Left forelimb (tissue), 1 donor: Measurements from ENCODE around the gene ADCY7.
"Not testable (repeated sequence)": the region's sequence is repeated elsewhere in the genome, so short reads cannot be mapped to it uniquely, and the experiment has no call there.

Experiments
- DNase-seq: peaks from one replicate; pipeline ENCODE4 v3.0.0-alpha.2; 2018; ENCODE audit warnings: low spot score

ADCY7 gene

DNA sequence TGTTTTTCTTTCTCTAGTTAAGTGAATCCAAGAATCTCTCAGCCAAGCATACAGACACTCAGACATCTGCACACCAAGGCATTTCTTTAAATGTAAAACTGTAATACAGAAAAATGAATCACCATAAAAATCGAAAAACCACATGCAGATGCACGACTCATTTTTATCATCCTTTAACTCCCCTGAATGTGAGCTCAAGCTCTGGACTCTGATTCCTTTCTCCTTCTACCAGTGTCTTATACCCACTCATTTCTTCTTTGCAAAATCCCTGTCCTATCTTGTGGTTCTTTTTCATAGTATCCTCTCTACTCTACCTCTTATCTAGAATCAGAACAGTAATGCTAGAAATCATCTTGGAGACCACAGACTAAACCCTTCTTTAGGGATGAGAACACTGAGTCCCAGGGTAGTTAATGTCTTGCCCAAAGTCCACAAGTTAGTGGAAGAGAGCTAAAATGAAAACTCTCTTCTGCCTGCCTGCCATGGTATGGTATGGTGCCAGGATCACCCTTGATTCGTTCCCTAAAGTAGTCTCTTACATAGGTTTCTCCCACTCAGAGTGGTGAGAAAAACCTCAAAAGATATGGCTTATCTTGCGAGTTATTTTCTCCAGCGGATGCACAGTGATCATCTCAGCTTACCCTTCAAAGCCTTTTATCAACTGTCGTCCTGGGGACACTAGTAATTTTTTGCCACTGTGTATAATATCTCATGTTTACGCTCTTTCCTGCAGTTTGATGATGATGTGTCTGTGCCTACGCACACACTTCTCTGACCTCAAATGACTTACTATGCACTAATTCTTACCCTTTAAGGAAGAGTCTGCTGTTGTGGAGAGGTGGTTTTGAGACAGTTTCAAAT, 72.2 kb downstream of the ADCY7 start:
- no peak for DNase-seq

DNA sequence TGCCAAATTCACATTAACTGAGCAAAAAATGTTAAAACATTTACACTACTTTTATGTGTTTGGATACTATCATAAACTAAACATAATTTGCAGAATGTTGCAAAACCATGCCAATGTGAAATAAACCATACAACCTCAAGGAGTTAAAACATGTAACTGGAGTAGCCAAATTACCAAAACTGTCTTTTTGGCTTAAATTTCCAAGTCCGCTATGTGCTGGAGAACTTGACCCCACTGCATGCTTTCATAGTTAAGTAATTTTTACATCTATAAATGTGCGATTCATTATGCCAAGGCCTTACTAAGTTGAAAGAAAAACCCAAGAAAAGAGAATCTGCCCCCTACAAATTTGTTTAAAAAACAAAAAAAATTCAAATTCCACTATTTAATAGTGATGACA, 74.2 kb downstream of the ADCY7 start:
- DNase-seq, result no peak

DNA sequence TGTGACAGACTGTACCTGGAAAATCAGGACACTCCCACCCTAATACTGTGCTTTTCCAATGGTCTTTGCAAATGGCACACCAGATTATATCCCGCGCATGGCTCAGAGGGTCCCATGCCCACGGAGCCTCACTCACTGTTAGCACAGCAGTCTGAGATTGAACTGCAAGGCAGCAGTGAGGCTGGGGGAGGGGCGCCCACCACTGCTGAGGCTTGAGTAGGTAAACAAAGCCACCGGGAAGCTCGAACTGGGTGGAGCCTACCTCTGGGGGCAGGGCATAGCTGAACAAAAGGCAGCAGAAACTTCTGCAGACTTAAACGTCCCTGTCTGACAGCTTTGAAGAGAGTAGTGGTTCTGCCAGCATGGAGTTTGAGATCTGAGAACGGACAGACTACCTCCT, 77.2 kb downstream of the ADCY7 start:
- not testable (repeated sequence) for DNase-seq

DNA sequence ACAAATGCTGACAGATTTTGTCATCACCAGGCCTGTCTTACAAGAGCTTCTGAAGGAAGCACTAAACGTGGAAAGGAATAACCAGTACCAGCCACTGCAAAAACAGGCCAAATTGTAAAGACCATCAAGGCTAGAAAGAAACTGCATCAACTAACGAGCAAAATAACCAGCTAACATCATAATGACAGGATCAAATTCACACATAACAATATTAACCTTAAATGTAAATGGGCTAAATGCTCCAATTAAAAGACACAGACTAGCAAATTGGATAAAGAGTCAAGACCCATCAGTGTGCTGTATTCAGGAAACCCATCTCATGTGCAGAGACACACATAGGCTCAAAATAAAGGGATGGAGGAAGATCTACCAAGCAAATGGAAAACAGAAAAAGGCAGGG, 78.9 kb downstream of the ADCY7 start:
- DNase-seq, result not testable (repeated sequence)

DNA sequence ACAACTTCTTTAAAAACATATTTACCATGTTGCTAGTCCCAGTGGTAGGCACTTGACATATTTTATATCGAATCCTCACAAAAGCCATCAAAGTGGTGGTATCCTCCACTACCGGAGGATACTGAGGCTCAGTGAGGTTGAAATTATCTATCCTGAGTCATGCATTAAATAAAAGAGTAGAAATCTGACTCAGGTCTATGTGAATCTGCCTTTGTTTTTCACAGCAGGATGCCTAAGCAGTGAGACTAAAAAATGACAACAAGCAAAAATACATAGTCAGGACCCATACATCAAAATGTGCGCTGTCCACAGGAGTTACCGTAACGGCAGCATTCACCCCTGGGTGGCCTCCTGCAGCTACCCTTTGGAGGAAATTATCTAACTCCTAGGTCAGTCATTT, 84.8 kb downstream of the ADCY7 start:
- DNase-seq, result no peak

DNA sequence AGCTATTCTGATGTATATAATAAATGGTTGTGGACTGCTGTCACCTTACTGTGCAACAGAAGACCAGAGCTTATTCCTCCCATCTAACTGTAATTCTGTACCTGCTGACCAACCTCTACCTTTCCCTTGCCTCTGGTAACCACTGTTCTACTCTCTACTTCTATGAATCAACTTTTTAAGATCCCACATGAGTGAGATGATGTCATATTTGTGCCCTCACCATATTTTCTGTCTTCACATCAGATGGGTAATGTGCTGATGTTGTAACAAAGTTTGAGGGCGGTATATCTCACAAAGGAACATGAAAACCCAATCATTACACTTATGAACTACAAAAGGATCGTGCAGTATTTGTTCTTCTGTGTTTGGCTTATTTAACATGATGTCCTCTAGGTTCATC, 85.6 kb downstream of the ADCY7 start:
- DNase-seq, result no peak

DNA sequence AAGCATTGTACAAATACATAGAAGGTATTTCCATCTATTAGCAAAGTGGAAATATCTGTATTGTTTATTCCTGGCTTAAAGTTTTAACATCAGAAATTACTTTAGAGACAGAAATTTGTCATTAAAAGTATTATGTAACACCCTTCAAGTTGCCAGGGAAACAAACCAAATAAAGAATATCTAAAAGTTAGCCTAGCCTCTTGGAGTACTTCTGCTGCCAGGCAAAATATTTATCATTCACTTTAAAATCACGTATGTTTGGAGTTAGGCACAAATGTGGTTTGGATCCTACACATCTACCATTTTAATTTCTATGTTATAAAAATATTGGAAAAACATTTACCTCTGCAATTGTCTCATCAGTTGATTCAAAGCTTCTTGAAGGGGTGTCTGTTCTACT, 87.7 kb downstream of the ADCY7 start:
- no peak for DNase-seq

DNA sequence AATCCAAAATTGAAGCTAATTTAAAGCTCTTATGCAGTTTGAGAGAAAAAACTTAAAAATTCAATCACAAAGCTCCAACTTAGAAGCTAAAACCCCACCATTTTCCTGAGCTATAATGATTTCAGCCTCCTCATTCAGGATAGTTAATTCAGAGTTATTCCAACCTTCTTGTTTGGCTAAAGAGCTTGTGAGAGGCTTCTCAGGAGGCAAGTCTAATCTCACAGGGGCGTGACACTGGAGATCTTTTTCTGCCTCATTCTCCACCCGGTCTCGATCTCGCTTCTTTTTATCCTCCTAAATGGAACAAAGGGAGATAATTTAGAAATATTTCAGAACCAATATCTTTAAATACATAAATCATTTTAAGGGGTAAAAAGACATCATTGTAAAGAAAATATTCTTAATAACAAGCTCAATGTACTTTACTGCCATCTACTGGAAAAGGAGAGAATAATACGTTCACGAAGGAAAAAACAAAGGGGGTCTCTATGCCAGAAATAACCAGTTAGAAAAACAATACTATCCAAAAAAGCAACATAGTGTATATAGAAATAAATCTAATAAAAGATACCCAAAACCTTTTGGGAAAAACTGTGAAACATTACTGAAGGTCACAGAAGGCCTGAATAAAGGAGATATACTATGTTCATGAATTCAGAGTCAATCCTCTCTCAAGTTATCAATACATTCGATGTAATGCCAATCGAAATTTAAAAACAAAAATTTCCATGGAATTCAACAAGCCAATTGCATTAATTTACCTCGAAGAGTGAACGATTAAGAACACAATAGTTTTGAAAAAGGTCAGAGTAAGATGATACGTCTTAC, 88.5 kb downstream of the ADCY7 start:
- no peak for DNase-seq

DNA sequence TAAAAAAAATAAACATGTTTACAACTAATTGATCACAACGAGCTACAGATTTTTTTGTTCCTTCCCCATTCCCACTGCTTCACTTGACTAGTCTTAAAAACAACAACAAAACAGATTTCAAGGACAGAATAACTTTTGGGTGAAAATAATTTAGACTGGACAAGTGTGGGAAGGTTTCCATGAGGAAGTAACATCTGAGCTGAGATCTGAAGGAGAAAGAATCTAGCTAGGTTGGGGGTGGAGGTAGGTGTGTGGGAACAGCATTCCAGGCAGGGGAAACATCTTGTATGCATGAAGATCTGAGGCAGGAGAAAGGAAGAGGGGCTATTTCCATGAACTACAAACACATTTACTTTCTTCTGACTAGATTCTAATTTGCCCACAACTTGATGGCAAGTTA, 93.3 kb downstream of the ADCY7 start:
- no peak for DNase-seq

DNA sequence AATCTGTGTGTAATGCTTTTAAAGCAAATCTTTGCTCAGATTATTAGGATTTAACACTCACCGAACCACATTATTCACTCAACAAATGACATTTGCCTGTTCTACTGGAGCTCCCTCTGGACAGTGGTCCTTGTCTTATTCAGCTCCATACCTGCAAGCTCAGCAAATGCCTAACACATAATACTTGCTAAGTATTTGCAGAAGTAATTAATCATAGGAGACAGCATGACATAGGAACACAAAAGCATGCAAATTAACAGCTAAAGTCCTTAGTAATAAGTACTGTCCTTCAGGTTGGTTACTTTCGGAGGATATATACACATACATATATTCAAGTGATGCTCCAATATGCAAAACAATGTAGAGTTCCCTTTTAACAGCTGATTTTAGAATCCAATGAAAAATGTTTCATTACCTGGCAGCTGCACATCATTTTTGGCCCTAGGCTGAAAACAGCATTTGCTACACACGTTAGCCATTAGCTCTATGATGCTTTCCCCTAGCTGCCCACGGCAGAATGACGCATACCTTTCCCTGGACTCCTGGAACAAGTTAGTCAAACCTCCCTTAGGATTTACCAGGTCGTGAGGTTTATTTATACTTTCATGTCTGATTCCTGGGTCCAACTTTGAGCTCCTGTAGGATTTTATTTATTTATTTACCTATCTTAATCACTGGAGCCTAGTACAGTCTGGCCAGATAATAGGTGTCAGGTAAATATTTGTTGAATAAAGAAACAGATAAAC, 93.9 kb downstream of the ADCY7 start:
- DNase-seq, result no peak

DNA sequence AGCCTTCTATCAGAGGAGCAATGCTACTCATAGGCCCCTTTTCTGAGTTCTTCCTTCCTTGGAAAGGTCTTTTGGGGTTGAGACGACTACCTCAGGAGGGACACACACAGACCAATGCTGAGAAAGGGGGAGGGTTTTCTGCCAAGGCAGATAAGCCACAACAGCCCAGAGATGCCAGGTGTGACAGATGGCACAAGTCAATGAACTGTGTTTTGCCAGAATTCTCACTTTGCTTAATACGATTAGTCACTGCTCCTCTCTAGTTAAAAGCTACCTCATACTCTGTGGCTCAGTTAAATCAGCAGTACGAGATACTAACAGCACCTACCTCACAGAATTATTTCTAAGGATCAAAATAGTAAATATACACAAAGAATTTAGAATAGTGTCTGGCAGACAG, 94.4 kb downstream of the ADCY7 start:
- DNase-seq, result no peak

DNA sequence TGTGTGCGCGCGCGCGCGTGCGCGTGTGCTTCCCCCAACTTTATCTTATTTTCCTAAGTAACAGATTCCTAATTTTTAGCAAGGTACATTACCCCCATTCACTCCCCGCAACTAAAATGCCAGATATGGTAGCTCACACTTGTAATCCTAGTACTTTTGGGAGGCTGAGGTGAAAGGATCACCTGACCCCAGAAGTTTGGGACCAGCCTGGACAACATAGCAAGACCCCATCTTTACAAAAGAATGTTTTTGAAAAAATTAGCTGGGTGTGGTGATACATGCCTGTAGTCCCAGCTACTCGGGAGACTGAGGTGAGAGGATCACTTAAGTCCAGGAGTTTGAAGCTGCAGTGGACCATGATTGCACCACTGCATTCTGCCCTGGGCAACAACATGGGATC, 97.3 kb downstream of the ADCY7 start:
- DNase-seq, result no peak

DNA sequence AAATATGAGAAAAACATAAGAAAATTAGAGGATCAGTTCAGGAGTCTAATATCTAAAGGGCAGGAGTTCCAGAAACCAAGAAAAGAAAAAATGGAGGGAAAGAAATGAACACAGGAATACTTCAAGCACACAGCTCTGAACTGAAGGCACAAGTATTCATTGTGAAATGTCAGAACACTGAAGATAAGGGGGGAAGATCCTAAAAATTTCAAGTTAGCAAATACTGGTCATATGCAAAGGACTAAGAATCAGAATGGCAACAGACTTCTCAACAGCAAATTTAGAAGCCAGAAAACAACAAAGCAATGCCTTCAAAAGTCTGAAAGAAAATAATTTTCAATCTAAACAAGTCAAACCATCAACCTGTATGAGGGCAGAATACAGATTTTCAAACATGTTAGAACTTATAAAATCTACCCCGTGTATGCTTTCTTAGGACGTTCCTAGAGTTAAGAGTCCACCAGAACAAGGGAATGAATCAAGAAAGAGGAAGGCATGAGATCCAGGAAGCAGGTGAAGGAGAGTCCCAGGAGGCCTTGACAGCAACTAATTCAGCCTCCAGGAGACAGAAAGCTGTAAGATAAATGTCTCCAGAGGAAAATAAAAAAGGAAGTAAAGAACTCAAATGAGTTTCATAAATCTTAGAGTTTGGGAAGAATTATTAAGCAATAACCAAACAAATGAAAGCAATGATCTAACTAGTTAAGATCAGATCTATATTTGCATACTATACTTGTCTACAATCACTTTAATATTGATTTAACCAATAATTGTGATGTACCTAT, 99.6 kb downstream of the ADCY7 start:
- DNase-seq, result no peak
